HG03342 (cell line): ENCODE results near the gene FLVCR1.
"Not testable (repeated sequence)": the region's sequence is repeated elsewhere in the genome, so short reads cannot be mapped to it uniquely, and the experiment has no call there.

Experiments
- ATAC-seq: cut with Tn5 transposase; IDR thresholded peaks from one replicate; pipeline ENCODE4 v1.9.1; 2021; ENCODE audit warnings: mild to moderate bottlenecking, moderate library complexity; ENCODE audit not compliant: unreplicated experiment

The FLVCR1 gene

DNA sequence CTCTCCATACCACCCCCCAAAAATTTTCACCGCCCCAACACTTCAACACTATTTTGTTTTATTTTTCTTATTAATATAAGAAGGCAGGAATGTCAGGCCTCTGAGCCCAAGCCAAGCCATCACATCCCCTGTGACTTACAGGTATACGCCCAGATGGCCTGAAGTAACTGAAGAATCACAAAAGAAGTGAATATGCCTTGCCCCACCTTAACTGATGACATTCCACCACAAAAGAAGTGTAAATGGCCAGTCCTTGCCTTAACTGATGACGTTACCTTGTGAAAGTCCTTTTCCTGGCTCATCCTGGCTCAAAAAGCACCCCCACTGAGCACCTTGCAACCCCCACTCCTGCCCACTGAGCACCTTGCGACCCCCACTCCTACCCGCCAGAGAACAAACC lies 56.0 kb downstream of the FLVCR1 start:
- ATAC-seq, result not testable (repeated sequence)

DNA sequence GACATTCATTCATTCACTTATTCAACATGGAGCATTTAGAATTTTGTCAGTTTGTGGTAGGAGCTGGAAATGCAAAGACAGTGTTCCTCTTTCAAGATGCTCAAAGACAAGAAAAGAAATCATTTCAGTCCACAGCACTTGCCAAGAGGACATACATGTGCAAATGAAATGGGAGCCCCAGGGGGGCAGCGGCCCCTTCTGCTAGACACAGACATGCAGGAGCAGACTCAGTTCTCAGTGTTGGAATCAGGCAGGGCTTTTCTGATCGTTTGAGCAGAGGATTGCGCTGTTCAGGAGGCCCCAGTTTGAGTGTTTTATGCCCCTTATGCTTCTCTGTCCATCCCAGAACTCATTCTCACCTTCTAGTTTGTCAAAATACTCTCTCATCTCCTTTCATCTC lies 56.7 kb downstream of the FLVCR1 start:
- ATAC-seq, result no peak

DNA sequence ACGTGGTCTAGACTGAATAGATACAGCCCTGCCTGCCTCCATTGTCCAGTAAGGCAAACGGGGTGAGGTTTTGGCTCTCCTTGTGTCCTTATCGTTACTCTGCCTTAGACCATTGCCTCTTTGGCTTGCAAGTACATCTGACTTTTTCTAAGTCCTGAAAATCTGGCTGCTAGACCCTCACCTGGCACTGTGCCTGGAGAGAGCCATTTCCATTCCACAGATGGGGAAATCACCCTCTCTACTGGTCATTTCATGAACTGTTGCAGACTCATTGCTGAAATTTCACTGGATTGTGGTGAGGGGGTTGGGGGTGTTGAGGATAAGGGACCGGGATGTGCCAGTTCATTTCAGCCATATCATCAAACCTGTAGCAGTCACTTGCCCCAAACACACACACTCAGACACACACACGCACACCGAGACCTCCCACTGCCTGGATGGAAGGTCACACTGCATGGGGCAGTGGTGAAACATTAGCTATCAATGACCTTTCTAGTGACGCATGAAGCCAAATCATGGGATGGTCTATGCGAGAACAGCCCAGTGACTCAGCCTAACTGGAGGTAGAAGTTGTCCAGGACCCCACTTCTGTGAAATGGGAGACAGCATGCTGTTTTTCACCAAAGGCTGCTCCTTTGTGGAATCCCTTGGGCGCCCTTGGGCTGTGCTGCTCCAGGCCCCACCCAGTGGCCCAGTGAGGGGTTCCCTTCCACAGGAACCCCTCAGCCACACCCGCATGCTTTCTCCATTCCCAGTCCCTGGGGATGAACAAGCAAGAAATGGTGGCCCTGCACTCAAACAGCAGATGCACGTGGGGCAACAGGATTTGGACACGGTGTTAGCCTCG lies 57.4 kb downstream of the FLVCR1 start:
- no peak for ATAC-seq

DNA sequence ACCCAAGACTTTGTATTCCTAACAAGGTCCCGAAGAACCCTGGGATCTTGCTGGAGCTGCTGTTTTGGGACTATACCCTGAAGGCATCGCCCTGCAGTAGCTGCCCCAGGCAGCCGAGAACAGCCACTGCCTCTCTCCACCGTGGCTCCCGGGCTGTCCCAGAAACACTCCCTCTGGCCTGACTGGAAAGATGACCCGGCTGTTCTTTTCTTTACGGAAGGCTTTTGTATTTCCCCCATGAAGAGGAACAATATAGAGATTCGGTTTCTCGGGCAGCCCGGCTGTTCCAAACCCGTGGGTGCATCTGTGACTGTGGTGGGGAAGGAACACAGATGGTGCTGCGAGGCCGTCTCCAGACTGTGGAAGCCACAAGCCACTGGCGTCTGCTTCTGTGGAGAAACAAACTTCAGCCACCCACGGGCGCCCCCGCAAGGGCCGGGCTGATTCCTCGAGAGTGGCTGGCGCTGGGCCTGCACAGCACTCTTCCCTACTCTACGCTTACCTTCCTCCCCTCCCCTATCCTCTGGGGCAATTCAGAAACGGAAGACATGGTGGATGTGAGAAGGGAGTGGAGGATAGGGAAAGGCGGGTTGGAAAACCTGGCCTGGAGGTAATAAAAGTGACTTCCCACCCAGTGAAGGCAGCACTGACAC lies 58.5 kb downstream of the FLVCR1 start:
- ATAC-seq, result no peak

DNA sequence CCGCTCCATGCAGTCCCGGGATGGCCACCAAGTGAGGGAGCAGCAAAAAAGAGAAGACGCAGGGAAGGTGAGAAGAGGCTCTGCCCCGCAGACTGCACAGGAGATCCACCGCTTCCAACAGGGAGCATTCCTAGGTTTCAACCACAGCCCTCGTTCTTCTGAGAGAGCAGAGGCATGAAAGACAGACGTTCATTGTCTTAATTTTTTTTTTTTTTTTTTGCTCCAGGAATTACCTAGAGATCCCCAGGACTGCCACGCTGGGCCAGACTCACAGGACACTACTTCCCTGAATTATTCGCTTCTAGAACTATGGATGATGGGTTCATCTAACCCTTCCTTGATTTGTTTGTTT lies 59.0 kb downstream of the FLVCR1 start:
- ATAC-seq, result no peak

DNA sequence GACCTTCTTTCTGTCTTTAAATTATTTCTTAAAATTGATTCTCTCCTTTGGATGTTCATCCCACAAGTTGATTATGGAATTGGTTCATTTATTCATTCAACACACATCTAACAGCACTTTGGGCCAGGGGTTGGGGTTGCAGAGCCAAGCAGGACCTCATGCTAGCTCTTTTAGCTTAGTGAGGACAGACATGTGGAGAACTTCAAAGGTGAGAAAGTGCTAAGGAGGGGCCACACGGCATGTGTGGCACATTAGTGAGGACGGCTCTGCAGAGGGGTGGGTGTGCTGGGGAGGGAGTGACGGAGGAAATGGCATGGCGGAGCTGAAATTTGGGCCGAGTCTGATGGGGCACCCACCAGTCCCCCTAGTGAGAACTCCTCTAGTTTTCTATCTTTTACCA lies 59.8 kb downstream of the FLVCR1 start:
- ATAC-seq, result no peak

DNA sequence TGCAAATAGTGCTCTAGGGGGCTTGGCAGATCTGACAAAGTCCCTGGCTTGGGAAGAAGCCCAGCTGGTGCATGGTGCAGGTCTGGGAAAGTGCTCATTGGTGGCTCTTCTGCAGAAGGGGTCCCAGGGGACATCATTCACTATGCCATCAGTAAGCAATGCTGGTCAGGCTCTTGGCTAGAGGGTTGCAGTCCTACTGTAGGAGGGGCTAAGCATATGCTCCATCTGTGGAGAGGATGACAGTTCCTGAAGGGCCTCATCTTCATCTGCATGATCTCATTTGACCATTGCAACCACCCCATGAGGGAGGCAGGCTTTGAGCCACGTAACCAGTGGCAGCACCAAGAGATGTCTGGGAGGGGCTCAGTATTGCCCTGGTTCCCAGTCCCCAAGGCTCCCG lies 60.7 kb downstream of the FLVCR1 start:
- ATAC-seq, result no peak

DNA sequence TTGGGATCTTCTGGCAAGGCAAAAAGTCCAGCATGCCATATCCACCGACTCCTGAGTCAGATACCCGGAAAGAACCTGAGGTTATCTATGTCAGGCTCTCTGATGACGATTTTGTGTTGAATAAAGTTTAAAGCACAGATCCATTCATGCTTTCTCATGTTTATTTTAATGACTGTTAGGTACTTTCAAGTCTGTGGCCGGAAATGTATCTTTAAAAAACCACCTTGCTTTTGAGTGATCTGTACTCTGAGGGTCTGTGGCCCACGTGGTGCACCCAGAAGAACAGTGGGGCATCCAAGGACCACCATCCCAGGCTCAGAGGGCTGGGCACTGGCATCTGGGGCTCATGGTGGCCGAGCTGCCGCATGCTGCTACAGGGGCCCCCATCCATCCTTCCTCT lies 62.2 kb downstream of the FLVCR1 start:
- ATAC-seq, result no peak

DNA sequence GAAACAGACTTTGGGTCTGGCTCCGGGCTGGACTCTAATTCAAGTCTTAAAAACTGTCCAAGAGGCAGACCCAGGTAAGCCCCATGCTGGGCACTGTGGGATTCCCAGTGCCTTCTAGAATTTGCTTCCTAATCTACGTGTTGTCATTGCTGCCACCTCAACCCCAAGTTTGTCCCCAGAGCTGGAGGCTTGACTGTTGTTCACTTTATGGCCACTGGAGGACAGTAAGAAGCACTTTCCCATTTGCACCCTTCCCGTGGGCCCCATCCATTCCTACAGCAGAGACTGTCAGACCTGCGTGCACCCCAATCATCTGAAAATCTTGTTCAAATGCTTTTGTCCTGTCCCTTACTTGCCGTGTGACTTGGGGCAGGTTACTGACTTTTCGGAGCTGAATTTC lies 62.8 kb downstream of the FLVCR1 start:
- no peak for ATAC-seq

DNA sequence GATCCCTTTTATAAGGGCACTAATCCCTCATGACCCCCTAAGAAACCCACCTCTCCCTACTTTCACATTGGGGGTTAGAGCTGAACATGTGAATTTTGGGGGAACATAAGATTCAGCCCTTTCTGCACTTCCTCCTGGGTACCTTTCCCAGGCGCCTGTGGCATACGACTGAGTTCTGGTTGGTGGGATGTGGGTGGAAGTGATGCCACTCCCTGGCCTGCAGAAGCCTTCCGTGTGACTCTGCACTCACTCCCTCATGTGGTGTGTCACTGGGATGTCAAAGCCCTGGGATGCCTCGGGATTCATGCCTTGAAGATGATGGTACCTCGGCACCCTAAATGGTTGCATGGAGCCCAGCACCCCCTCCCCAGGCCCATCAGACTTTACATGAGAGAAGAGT lies 63.9 kb downstream of the FLVCR1 start:
- ATAC-seq, result no peak

DNA sequence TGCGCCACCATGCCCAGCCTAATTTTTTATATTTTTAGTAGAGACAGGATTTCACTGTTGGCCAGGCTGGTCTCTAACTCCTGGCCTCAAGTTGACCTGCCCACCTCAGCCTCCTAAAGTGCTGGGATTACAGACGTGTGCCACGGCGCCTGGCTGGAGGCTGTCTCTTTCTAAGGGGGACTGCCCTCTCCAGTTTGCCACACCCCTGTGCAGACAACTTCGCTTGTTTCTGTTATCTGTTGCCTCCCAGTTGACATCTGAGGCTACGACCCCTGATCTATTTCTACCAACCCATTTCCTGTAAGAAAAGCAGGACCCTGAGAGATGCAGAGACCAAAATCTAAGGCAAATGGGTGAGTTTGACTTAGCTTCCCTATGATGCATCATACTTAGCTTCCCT lies 68.3 kb downstream of the FLVCR1 start:
- ATAC-seq, result no peak

DNA sequence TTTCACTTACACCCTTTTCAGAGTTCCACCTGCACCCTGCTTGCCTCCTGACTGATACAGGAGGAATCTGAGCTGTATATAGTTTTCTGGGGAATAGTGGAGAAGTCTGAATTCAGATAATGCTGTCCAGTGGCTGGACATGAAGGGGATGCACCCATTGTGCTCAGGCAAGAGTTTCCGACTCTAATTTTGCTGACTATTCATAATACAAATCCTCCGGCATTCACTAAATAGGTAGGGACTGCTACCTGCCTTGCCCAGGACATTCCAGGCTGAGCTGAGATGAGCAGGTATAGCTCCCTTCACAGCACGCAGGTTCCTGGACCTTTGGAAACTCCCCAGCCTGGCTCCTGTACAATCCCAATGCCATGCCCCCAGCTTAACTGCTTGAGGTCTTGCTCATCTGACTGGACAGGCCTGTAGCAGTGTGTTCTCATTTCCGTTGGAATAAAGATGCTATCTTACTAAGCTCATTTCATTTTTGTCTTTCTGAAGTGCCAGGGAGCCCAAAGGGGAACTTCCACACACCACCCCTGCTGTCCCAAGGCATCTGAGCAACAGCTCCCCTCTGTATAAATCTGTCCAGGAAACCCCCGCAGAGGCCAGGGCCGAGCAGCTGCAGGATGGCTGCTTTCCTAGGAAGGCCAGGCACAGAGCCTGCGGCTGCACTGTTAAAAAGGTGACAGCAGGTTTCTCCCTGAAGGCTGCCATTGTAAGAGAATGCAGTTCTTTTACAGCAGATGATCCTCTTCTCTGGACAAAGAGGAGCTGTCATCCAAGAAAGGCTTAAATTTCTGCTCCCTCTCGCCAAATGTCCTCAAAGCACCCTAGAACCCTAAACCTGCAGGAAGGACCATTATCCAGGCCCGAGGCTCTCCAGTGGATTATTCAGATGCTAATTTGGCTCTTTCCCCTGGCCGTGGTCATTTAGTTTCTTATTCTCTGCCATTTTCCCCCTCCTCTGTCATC lies 70.5 kb downstream of the FLVCR1 start:
- ATAC-seq, result peak; percentile 55

DNA sequence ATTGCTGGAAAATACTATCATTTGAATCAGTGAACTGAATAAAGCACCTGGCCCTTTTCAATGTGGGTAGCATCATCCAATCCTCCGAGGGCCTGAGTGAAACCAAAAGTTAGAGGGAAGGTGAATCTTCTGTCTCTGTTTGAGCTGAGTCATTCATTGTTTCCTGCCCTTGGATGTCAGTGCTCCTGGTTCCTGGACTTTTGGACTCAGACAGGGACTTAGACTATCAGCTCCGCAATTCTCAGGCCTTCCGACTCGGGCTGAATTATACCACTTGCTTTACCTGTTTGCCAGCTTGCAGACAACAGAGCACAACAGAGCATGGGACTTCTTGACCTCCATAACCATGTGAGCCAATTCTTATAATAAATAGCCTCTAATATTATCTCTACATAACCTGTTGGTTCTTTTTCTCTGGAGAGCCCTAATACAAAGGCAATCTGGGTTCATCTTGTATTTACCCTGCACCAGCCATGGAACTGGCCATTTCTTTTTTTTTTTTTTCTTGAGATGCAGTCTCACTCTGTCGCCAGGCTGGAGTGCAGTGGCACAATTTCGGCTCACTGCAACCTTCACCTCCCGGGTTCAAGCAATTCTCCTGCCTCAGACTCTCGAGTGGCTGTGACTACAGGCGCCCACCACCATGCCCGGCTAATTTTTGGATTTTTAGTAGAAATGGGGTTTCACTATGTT lies 73.1 kb downstream of the FLVCR1 start:
- ATAC-seq, result no peak

DNA sequence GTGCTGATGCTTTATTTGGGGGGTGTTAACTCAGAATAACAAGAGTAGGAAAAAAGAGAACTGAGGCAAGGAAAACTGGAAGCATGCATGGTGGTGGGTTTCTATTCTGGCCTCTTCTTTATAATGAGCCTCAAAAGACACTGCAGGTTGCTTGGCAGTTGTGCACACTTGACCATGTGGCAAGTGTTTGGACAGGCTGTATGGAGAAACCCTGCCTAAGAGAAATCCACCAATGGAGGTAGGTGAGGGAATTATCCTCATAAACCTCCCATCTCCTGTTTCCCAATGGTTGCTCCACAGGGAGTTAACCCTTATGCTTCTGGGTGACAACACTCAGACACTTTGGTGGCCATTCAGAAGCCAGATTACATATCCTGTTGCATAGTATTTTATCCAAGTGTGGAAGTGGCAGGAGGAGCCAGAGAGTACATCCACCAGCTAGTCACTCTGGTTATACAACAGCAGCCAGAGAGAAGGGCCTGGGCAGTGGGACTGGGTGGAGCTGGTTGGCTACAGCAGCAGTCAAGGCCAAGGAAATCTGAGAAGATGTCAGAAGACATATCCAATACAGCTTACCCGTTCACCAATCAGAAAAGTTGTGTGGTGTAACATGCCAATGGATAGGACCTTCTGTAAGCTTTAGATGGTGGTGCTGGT lies 75.9 kb downstream of the FLVCR1 start:
- ATAC-seq, result no peak

DNA sequence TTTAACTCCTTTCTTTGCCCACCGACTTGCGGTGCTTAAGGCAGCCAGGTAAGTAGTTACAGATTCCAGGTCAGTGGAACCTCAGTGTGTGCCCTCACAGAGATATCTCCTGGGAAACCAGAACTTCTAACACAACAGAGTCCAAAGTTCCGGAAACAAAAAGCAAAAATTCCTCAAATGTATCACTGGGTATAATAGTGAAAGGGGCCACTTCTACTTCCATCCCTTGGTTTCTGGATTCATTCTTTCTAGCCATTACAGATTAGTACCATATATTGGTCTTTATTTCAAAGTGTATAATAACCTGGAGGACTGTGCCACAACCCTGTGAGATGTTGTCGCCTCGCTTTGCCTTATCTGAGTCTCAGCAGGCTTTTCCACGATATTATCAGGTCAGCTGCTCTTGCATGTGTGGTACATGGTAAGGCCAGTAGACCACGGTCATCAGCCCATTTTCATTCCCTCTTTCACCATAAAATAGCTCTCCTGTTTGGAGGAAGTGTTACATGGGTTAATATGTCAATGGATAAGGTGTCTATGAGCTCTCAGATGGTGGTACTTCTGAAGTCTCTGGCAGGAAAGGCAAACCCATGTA lies 77.4 kb downstream of the FLVCR1 start:
- no peak for ATAC-seq

DNA sequence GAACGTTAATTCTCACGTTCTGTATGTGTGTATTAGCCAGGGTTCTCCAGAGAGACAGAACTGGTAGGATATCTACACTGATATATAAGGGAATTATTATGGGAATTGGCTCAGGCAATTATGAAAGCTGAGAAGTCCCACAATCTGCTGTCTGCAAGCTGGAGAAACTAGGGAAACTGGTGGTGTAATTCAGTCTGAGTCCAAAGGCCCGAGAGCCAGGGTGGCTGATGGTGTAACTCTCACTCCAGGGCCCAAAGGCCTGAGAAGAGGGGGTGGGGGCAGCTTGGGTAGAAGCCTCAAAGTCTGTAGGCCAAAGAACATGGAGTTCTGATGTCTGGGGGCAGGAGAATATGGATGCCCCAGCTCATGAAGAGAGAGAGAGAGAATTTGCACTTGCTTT lies 79.0 kb downstream of the FLVCR1 start:
- no peak for ATAC-seq

DNA sequence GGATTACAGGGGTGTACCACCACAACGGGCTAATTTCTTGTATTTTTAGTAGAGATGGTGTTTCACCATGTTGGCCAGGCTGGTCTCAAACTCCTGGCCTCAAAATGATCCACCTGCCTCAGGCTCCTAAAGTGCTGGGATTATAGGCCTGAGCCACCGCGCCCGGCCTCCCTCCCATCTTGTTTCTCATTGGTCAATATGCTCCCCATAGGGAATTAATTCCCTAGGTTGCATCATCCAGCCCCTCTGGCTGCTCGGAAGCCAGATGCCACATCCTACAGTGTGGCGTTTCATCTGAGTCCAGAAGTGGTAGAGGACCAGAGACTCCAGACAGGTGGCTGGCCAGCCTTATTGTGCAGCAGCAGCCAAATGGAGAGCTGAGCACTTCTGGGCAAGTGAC lies 80.8 kb downstream of the FLVCR1 start:
- ATAC-seq, result no peak

DNA sequence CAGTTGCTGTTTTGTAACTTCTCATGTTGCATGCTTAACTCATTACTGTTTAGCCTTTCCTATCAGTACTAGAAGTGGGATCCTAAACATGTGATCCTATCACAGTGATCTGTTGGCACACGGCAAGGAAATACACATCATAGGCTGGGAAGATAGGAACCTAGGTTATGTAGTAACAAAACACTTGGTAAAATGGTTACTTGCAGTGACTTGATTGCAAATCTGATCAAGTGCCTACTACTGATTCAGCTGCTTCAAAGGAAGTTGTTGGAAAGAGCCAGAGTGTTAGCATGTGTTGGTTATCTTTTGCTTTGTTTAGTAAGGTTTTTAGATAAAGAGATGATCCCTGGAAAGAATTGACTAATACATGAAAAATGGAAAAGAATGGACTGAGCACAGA lies 83.4 kb downstream of the FLVCR1 start:
- no peak for ATAC-seq

DNA sequence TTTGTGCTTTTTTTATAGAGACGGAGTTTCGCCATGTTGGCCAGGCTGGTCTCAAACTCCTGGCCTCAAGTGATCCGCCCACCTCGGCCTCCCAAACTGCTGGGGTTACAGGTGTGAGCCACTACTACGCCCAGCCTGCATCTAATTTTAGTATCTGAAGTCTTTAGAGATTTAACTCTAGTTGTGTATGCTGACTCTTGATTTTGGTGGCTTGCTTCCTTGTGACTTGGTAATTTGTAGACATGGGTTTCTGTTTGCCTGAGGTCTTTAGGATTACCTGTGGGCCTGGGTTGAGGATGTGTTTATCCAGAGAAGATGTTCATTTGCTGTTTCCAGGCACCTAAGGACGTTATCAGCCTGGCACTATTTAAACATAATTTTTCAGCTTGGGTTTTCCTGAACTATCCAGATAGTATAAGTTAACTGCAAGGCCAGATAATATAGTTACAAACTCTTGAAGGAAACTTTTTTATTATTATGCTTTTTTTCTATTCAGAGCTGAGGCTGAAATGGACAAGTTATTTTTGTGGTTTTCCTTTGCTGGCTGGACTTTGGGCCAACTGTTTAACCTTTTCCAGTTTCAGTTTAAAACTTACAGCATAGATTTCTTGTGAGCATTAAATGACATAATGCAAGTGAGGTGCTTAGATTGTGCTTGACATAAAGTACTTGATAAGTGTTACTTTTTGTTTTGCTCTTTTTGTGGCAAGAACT lies 84.8 kb downstream of the FLVCR1 start:
- no peak for ATAC-seq

DNA sequence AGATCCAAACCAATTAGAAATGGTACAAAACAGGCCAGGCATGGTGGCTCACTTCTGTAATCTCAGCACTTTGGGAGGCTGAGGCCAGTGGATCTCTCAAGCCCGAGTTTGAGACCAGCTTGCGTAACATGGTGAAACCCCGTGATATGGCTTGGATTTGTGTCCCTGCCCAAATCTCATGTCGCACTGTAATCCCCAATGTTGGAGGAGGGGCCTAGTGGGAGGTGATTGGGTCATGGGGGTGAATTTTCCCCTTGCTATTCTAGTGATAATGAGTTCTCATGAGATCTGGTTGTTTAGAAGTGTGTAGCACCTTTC lies 85.3 kb downstream of the FLVCR1 start:
- ATAC-seq, result no peak
